SIG-M5 treated with dmso at 0.1 percent for 504 hours (cell line): Measurements from ENCODE around the gene NAV3.
A peak's percentile ranks its signal among the peaks of the same experiment; 100 is the strongest.

Experiments used
- DNase-seq: peaks from one replicate; lab custom pipeline; 2025; ENCODE audit not compliant: unreplicated experiment; lab: John Stamatoyannopoulos, UW

The NAV3 gene

DNA sequence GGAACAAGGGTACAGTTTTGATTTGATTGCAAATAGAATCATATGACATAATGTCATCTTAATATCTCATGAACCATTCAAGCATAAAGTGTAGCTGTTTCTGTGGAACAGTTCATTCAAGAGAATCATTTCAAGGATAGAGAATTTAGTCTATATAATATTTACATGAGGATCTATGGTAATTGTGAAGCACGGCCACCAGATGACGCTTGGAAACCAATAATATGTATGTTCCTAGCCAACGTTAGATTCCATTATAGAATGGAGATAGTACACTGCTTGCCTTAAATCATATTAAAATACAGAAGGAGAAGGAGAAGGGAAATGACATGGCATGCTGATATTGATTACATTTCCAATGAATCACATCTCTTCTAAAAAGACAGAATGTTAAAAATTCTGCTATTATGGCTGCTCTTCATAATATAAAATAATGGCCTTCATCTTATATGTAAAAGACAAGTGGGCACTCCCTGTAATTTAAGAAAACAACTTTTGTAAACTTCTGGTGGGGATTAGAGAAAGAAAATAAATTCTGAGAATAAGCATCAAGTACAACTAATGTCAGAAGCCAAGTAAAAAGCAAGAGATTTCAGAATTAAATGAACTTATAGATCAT, 351.0 kb downstream of the NAV3 start:
- no peak for DNase-seq

DNA sequence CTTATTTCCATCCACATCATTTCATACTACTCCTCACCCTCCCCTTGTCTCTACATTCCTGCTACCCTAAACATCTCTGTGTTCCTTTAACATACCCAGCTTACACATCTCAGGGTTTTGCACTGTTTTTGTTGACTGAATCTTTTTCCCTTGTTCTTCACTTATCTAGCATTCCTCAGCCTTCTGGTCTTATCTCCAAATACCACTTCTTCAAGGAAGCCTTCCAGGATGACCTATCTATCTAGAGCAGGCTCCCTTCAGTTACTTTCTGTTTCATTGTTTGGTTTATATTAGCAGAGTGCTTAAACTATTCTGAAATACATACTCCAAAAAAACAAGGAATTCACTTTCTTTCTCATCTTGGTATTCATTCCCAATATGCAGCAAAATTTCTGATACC, 353.1 kb downstream of the NAV3 start:
- no peak for DNase-seq

DNA sequence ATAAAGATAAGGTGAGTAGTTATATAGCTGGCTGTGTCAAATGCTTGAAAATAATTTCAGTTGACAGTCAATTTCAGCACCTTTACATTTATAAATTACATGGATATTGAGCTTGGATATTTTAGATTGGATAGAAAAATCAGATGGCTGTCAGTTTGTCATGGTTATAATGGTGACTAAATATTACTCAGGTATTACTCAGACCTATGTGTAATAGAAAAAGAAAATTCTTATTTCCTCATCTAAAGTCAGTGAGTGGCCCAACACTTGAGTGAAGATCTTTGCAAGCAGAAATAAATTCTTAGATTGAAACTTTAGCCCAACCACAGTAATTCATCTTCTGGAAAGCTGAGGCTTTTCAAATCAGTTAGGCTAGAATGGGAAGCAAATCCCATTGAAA, 354.4 kb downstream of the NAV3 start:
- no peak for DNase-seq

DNA sequence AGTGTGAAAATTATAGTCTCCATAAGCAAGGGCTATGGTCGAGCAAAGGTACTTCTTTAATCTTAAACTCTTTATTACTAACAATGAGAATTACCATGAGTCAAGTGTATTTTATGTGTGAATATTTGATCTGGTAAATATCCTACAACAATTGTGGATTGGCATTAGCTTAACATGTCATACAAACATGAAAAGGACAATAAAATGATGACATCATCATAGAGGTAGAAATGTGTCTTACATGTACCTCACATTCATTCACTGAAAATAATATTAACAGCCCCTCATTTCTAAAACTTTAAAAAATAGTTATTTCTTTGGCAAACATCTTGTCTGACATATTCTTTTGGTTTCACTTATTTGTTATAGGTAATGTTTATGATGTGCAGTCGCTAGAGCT, 355.0 kb downstream of the NAV3 start:
- DNase-seq: no peak

DNA sequence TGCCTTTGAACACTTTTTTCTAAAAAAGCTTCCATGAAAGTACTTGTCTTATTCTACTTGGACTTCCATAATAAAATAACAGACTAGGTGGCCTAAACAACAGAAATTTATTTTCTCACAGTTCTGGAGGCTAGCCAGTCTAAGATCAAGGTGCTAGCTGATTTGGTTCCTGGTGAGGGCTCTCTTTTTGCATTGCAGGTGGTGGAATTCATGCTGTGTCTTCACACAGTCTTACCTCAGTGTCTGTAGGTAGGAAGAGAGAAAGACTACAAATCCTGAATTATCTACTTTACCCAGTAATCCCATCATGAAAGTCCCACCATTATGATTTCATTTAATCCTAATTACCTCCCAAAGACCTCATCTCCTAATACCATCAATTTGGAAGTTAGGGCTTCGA, 356.0 kb downstream of the NAV3 start:
- no peak for DNase-seq

DNA sequence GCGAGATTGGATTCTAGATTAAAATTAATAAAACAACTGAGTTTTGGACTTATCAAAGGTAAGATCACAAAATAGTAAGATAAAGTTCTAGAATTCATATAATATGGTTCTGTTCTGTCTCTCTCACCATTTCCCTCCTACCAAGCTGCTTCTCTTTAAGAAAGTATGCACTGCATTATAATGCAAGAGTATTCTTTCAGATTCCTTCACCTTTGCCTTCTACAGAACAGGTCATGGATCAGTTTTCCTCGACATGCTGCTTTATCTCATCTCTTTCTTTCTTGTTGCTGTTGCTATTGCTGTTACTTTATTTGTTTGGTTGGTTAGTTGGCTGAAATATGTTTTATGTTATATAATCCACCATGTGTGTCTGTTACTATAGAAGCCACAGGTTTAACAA, 357.0 kb downstream of the NAV3 start:
- DNase-seq: no peak

DNA sequence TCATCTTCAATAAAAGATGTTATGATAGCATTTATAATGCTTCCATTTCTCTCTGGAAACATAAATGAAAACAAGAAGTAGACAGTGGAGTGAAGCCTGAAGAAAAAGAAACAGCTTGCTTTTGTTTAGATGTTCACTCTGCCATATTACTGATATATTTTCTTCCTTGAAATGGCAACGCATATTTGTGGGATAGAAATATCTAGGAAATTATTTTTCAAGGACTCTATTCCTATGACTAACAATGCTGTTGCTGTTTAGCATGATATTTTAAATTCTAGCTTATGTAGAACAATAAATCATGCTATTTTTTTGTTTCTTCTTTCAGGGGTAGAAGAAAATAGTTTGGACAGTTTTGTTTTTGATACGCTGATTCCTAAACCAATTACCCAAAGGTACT, 359.0 kb downstream of the NAV3 start:
- no peak for DNase-seq

DNA sequence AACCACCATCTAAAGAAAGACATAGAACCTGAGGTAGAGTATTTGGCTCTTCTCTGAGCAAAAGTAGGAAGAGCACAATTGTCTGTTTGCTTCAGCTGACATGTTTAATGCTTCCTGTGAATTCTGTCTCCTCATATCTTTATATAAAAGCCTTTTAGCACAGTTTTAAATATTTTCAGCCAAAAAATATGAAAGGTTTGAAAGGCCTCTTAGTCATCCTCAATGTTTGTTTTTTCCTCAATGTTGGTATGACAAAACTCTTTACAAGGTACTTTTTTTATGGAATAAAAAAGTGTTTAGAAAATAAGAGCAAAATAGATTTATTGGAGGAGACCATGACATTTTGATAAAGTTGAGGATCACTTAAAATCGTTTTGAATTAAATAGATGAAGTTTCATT, 360.9 kb downstream of the NAV3 start:
- DNase-seq: no peak

DNA sequence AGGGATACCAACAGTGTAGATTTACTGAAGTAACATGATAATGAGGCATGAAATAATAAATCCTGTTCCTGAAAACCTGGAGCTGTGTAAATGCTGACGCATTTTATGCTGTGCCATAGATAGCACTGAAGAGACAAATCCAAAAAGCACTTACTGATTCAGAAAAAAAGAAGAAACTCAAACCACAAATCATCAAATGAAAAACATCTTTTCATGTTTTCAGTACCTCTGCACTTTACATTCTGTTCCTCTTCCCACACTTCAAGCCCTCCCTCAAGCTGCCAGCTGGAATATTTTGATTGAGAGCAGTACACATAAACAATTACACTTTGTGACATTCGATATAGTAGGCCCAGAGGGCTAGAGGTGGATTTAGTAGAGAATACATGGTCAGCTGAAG, 362.3 kb downstream of the NAV3 start:
- DNase-seq: no peak

DNA sequence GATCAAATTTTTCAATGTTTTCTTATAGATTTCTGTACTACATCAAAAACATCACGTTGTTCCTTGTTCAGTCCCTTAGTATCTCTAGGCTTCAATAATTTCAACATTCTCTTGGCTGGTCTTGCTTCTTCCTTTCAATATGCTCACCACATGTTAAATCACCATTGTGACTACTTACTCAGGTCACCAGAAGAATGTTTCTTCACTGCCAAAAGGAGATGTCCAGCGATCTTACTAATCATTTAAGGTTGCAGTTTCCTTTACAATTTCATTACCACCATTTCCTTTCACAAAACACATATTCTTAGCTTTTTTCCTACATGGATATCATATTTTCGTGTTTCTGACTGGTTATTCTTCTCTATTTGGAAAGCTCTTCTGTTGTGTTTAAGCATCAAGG, 363.8 kb downstream of the NAV3 start:
- DNase-seq: peak; percentile 10

DNA sequence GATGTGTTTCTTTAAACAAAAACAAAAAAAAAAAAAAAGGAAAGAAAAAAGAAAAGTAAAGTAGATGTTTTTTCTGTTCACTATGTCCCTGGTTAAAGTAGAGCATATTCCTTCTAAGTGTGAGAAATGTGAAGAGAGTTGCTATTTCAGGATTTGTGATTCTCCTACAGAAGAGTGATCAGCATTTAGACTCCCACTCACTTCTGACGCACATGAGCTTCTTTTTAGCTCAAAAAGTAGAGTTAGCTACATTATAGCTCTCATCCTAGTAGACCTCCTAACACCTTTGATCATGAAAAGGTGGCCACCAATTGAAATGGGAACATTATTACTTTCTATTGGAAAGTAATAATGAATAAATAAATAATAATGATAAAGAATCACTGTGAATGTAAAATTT, 368.2 kb downstream of the NAV3 start:
- no peak for DNase-seq

DNA sequence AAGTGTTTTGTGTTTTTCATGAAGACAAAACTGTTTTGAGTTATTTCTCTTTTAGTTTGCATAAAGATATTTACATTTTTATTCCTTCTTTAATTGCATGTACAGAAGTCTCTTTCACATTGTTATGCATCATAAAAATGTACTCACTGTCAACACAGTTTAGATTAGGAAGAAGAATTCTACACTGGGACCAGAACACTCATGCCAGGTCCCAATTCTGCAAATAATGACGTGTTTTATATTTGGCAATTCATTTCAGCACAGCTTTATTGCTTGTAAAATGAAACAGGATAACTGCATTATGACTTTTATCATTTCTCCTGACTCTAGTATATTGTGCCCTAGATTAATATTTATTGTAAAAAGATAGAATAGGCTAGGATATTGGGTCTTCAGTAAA, 369.2 kb downstream of the NAV3 start:
- no peak for DNase-seq

DNA sequence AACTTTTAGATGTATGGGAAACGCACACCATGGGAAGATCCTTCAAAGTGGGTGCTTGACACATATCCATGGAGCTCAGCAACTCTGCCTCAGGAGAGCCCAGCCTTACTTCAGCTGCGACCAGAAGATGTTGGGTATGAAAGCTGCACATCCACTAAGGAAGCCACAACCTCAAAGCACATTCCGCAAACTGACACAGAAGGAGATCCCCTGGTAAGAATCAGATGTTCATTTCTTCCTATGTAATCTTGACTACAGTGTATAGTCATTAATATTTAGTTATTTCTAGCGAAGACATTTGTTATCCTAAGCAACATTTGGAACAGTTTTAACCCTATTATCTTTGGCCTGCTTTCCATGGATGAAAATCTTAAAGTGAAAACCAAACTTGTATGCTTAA, 374.2 kb downstream of the NAV3 start:
- no peak for DNase-seq

DNA sequence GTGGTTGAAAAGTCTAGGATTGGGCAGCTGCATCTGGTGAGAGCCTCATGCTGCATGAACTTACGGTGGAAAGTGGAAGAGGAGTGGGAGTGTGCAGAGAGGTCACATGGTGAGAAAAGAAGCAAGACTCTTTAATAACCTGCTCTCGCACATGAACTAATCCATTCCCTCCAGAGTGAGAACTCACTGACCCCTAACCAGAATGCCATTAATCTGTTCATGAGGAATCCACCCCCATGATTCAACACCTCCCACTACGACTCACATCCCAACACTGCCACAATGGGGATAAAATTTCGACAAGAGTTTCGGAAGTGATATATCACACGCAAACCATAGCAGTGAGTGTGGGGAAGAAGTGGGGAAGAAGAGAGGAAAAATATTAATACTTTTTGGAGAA, 377.4 kb downstream of the NAV3 start:
- no peak for DNase-seq

DNA sequence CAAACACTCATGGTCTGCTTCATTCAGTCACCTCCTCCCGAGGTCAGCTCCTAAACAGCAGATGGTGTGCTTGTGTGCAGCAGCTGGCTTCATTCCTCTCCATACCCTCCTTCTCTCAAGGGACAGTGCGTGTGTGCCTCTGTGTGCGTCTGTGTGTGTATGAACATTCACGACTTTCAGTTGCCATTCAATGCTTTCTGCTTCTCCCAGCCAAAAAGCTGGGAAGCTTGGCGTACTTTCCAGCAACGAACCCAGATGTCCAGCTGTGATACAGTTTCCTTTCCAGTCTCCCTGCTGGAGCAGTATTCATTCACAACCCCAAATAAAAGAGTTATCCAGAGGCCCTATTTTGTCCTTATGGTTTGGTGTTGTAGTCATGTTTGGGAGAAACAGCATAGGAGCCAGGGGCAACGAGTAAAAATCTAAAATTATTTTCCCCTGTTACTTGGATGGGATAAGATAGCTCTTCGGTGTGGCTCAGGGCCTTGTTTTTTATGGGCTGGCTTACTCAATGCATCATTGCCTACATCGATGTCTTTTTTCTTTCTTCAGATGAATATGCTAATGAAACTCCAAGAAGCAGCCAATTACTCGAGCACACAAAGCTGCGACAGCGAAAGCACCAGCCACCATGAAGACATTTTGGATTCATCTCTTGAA, 379.3 kb downstream of the NAV3 start:
- DNase-seq: no peak

DNA sequence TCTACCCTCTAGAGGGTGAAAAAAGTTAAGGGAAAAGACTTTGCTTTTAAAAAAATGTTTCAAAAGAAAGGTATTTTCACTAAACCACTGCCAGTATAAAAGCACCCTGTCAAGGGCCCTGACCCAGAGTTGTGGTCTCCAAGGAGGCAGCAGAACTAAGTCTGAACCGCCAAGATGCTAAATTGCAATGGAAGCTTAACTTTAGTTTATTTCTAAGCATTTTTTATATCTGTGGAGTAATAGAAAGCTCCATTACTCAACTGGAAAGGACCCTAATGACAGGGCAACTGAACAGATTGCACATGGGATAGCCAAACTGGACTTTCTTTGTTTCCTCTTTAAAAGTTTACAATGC, 379.8 kb downstream of the NAV3 start:
- no peak for DNase-seq

DNA sequence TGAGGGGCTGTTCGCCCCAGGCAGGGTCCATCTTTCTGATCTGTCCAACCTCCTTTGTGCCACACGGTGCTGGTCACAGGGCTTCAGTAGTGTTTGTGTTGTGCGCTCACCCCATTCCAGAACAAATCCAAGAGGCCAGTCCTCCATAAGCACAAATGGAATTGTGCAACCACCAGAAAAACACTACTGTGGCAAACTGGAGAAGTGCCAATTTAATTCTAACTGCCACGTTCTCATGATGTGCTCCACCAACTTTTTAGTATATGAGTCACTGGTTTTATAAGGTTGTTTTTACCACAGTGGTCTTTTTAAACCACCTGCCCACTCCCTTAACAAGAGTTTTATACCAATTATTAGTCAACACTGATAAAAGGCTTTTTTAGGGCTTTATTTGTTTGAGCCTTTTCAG, 380.2 kb downstream of the NAV3 start:
- DNase-seq: no peak

DNA sequence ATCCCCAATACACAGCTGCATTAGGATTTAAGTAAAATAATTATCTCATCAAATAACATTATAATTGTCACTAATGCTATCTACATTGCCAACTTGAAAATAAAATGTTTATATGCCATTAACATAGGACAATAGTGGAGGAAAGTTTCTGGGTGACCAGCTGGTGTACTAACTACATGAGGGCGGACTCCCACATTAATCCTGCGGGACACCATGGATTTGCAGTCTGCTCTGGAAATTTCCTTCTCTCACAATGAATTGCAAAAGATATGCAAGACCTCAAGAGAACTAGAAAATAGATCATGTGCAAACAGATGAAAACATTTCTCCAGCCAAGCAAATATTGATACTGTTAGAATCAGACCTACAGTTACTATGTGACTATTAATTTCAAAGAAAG, 390.1 kb downstream of the NAV3 start:
- DNase-seq: no peak

DNA sequence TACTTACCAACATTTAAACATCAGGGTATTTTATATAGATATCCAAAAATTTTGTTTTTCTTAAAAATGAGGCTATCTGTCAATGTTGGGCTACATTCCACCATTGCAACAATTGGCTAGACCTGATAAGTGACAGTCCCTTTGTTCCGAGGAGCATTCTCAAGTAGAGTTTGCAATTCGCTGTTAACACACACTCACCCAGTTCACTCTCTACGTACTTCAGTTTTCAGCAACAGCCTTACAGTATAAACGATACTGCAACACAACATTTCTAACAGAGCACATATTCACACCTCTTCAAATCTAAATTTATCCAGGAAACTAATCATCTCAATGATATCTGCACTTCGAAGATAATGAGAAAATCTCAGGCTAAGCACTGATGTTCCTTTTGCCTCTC, 393.5 kb downstream of the NAV3 start:
- DNase-seq: no peak

DNA sequence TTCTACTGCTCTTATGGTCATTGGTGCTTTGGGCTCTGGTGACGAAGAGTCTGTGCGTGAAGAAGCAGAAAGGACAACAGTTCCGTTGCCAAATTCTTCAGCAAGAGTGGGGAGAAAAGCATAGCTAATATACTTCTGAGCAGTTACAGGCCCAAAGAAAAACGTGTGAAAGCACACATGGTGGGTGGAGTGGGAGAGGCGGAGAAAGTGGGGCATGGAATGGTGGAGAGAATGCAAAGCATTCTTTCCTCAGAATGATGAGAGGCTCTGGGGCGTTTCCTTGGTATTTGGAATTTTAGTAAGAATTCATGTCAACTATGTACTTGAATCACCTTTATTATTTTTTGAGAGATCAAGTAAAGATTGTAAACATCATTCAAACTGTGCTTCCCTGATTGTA, 396.1 kb downstream of the NAV3 start:
- no peak for DNase-seq

DNA sequence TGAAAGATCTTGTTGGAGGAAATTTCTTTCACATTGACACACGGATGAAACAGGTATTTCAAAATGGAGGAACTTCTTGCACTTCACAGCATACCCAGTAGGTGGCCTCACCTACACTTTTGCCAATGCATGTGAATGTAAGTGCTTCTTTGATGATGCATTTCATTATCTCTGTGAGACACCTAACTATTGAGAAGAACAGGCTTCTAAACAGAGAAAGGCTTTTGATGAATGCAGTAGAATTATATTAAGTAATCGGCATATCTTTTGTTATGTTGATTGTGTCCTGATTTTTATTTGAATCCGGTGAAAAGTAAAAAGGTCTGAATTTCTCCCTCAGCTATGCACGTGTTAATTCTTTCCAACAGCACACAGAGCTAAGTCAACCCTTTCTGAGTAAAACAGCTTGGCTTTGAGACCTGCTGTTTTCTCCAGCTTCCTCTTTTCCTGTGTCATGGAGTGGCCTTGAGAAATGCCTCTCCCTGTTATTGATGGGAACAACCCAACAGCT, 399.0 kb downstream of the NAV3 start:
- peak; percentile 38 for DNase-seq

DNA sequence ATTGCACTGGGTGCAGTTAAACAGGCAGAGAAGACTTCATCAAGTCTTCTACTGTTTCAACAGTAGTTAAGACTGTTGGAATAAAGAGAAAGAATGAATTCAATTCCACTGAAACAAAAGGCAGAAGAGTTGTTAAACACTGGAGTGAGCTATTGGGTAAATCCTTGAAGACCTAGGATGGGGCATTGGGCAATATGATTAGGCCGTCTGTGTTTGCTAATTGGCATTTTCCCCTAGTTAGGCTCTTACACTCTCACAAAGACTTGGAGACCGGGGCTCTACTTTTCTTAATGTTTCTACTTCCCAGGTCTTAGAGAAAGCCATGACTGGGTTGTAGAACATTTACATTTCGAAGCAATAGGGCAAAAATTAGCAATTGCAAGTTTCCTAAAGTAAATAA, 402.1 kb downstream of the NAV3 start:
- DNase-seq: no peak

DNA sequence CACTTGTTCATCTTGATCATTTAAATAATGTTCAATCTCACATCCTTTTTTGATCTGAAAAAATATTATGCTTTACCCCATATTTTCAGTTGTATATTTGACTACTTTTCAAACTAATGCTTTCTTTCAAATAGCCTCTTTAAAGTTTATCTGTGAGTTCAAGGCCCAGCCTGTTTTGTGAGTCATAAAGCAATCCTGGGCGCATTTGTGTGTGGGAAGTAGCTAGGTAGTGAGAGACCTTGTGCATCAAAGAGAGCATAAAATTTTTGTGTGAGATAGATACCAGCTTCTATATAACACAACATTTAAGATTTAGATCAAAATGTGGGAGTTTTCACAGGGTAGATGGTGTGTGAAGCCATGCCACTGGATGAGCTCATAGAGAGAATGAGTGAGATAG, 405.6 kb downstream of the NAV3 start:
- DNase-seq: no peak
